ENCODE measurements around the gene UBTD1.
"Not testable (repeated sequence)": the region's sequence is repeated elsewhere in the genome, so short reads cannot be mapped to it uniquely, and the experiment has no call there.

Gene UBTD1

DNA sequence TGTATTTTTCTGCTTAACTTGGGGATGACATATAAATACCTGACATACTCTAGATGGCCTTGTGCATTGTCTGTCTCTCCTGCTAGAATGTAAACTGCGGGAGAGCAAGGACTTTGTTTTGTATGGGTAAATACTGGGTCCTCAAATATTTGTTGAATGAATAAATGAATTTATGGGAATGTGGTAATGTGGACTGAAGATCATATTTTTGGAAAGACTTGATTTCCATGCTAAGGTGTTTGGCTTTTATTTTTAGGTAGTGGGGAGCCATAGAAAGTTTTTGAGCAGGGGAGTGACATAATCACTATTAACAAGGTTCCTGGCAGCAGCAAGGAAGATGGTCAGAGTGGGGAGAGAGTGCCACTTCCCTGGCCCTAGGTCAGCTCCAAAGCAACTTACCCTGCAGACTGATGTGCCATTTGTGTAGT is 27.0 kb downstream of the UBTD1 start:
- no peak for DNase-seq (ENCODE audit: extremely low read depth, insufficient read length)
- TF ChIP-seq CTCF (IDR thresholded peaks at IDR 0.05; ENCODE audit: insufficient read depth, low read length, poor library complexity, severe bottlenecking): no peak
- no peak overlapping the region for H3K4me3 ChIP-seq (replicated peaks; ENCODE audit: low read depth, low read length)
- no peaks in the 10 kb centered on the region for H3K36me3 ChIP-seq (ENCODE audit: control insufficient read depth, insufficient read depth, low read length)
- H3K27me3 ChIP-seq (replicated peaks; ENCODE audit: control insufficient read depth, insufficient read depth, low read length): no peaks in the 10 kb centered on the region; the same call in 1 of the 2 replicates

- not testable (repeated sequence) for H3K36me3 ChIP-seq (ENCODE audit: control insufficient read depth, insufficient read depth, low read length); DNase-seq (ENCODE audit: extremely low read depth, insufficient read length); H3K27me3 ChIP-seq (replicated peaks; ENCODE audit: control insufficient read depth, insufficient read depth, low read length); H3K4me3 ChIP-seq (replicated peaks; ENCODE audit: low read depth, low read length)
Measured at GRCh38 chr10:97528876-97529275, 30.2 kb downstream of the UBTD1 start.

DNA sequence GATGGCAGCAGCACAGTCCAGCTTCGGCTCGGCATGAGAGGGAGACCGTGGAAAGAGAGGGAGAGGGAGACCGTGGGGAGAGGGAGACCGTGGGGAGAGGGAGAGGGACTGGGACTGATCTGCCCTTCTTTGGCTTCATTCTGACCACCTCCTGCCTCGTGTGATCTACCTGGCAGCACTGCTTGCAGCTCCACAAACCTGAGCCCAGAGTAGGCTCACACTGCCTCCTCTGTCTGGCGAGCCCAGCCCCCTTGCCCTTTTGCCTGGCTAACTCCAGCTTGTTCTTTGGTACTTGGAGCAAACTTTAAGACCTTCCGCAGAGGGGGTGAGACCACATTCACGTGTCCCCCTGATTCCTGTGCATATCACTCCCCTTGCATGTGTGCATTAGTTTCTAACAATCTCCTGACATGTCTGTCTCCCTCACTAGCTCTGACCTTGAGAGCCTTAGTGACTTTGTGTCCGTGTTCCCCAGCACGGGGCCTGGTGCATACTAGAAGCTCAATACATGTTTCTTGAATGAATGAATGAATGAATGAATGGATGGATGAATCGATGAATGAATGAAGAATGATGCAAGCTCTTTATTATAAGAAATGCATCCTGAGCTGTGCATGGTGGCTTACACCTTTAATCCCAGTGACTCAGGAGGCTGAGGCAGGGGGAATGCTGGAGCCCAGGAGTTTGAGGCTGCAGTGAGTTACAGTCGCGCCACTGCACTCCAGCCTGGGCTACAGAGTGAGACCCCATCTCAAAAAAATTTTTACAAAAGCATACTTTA is 31.2 kb downstream of the UBTD1 start:
- TF ChIP-seq CTCF (IDR thresholded peaks at IDR 0.05; ENCODE audit: insufficient read depth, low read length, poor library complexity, severe bottlenecking): no peak
- no peak overlapping the region for H3K4me3 ChIP-seq (replicated peaks; ENCODE audit: low read depth, low read length)
- H3K27me3 ChIP-seq (replicated peaks; ENCODE audit: control insufficient read depth, insufficient read depth, low read length): no peaks in the 10 kb centered on the region
- no peak for DNase-seq (ENCODE audit: extremely low read depth, insufficient read length)
- H3K36me3 ChIP-seq (ENCODE audit: control insufficient read depth, insufficient read depth, low read length): no peaks in the 10 kb centered on the region

- Histone ChIP-seq H3K4me3 (replicated peaks; ENCODE audit: low read depth, low read length) (no peak overlapping the region), H3K27me3 (replicated peaks; ENCODE audit: control insufficient read depth, insufficient read depth, low read length) (no peaks in the 10 kb centered on the region), H3K36me3 (ENCODE audit: control insufficient read depth, insufficient read depth, low read length) (no peaks in the 10 kb centered on the region)
- DNase-seq (ENCODE audit: extremely low read depth, insufficient read length): no peak
- no peak for TF ChIP-seq CTCF (IDR thresholded peaks at IDR 0.05; ENCODE audit: insufficient read depth, low read length, poor library complexity, severe bottlenecking)
Measured at GRCh38 chr10:97531401-97531986, 32.8 kb downstream of the UBTD1 start.

DNA sequence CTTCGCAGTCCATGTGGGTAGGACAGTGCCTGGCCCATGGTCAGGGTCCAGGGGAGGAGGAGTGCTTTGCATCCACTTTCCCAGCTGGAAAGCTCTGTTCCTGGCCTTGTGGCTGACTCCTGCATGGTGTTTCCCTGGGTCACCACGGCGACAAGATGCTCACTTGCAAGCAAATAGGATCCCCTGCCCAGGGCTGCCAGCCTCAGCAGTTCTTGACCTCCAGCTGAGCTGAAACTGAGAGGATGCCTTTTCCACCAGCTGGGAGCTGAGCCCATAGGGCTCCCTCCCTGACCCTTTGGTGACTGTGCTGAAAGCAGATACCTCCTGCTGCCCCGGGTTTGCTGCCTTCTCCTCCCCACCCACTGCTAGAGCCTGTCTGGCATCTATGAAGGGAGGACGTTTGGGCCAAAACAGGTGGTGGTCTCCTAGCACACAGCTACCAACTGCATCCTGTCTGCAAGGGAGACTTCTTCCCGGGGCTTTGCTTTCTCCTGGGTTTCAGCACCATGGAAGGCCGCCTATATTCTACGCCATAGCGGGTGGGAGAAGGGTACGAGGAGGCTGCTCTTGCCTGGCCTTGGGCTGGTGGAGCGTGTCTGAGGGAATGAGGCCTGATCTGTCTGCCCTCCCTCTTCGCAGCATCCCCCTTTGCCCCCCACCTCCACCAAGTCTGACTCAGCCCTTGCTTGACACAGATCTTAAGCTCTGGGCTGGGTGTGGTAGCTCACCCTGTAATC is 34.4 kb downstream of the UBTD1 start:
- no peaks in the 10 kb centered on the region for H3K27me3 ChIP-seq (replicated peaks; ENCODE audit: control insufficient read depth, insufficient read depth, low read length)
- no peak for DNase-seq (ENCODE audit: extremely low read depth, insufficient read length)
- H3K36me3 ChIP-seq (ENCODE audit: control insufficient read depth, insufficient read depth, low read length): no peaks in the 10 kb centered on the region
- H3K4me3 ChIP-seq (replicated peaks; ENCODE audit: low read depth, low read length): no peak overlapping the region
- no peak for TF ChIP-seq CTCF (IDR thresholded peaks at IDR 0.05; ENCODE audit: insufficient read depth, low read length, poor library complexity, severe bottlenecking)

DNA sequence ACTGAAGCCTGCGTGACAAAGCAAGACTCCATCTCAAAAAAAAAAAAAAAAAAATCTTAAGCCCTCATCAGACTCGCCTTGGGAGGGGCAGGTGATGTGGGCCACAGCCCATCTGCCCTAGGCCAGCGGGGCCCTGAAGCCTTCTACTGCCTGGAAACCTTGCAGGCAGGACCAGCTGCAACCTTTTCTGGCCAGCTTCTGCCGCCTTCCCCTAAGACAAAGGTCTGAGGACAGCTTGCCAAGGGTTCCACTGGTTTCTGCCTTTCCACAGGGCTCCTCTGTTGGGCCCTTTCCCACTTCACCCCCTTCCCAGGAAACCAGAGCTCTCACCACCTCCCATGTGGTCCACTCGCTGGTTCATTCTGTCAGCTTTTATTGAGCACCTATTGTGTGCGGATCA is 35.2 kb downstream of the UBTD1 start:
- Histone ChIP-seq H3K4me3 (replicated peaks; ENCODE audit: low read depth, low read length) (no peak overlapping the region), H3K27me3 (replicated peaks; ENCODE audit: control insufficient read depth, insufficient read depth, low read length) (no peaks in the 10 kb centered on the region), H3K36me3 (ENCODE audit: control insufficient read depth, insufficient read depth, low read length) (no peaks in the 10 kb centered on the region)
- no peak for DNase-seq (ENCODE audit: extremely low read depth, insufficient read length)
- no peak for TF ChIP-seq CTCF (IDR thresholded peaks at IDR 0.05; ENCODE audit: insufficient read depth, low read length, poor library complexity, severe bottlenecking)
